ENCODE data around the gene LRRC37B.
"Not testable (repeated sequence)": the region's sequence is repeated elsewhere in the genome, so short reads cannot be mapped to it uniquely, and the experiment has no call there.

LRRC37B gene

DNA sequence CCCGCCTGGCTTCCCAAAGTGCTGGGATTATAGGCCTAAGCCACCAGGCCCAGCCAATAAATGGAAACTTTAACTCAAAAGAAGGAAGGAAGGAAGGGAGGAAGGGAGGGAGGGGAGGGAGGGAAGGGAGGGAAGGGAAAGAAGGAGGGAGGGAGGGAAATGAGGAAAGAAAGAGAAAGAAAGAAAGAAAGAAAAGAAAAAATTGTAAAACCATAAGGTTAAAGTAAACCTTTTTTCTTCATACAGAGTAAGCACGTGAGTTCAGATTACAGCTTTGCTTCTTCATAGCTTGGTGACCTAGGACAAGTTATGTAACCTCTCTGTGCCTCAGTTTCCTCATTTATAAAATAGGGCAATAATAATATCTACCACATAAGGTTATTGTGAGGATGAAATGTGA, 26.0 kb downstream of the LRRC37B start:
- no peak for DNase-seq (ENCODE audit: low read depth)
- TF ChIP-seq CTCF (IDR thresholded peaks at IDR 0.05; ENCODE audit: control insufficient read depth, extremely low read depth, insufficient read depth) = no peak
- H3K4me3 ChIP-seq (ENCODE audit: low read depth, low read length) = no peak overlapping the region

GRCh38 chr17:32033812-32034211, 26.6 kb downstream of the LRRC37B start:
- not testable (repeated sequence) for DNase-seq (ENCODE audit: low read depth); H3K4me3 ChIP-seq (ENCODE audit: low read depth, low read length)

DNA sequence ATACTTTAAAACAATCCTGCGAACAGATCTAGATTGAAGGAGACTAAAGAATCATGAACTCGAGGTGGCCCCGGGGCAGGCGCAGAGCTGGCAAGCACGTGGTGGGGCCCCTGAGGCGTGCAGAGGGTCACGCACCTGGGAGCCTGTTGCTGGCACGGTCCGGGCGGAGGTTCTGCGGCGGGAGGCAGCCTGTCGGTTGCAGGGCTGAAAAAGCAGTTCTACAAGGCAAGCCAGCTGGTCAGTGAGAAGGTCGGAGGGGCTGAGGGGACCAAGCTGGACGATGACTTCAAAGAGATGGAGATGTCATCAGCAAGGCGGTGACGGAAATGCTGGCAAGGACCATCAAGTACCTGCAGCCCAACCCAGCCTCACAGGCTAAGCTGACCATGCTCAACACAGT, 33.1 kb downstream of the LRRC37B start:
- DNase-seq (ENCODE audit: low read depth); H3K4me3 ChIP-seq (ENCODE audit: low read depth, low read length): not testable (repeated sequence)

DNA sequence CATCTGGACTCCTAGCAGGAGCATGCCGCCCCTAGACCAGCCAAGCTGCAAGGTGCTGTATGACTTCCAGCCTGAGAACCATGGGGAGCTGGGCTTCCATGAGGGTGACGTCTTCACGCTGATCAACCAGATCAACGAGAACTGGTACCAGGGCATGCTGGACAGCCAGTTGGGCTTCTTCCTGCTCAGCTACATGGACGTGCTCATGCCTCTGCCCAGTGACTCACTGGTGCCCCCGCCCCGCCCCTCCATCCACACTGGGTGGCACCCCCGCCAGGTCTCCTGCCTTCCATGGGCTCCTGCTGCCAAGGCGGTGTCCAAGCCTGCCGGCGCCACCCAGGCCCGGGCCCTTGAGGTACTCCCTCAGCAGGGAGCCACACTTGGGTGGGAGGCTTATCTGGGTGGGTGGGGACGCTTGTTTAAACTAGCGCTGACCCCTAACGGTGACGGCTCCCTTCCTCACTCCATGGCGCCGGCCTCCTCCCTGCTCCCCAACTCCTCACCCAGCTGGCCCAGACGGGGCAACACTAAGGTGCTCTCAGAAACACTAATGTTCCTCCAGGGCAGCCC, 34.2 kb downstream of the LRRC37B start:
- not testable (repeated sequence) for H3K4me3 ChIP-seq (ENCODE audit: low read depth, low read length); DNase-seq (ENCODE audit: low read depth)

GRCh38 chr17:32042266-32042665, 35.1 kb downstream of the LRRC37B start:
- H3K4me3 ChIP-seq (ENCODE audit: low read depth, low read length); DNase-seq (ENCODE audit: low read depth): not testable (repeated sequence)

DNA sequence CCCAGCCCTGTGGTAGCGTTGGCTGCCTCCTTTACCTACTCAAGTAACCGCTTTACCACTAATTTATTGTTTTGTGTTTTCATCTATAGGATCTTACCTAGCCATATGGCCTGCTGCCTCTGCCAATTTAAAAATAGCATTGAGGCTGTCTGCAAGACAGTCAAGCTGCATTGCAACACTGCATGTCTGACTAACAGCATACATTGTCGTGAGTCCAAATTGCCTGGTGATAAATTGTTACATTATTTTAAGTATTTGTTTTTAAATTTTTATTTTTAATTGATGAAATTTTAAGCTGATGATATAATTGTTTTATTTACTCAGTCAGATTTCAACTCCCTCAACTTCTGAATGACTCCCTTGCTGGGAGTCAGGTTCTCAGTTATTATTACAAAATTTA, 38.4 kb downstream of the LRRC37B start:
- not testable (repeated sequence) for H3K4me3 ChIP-seq (ENCODE audit: low read depth, low read length); DNase-seq (ENCODE audit: low read depth)

GRCh38 chr17:32047663-32048062, 40.5 kb downstream of the LRRC37B start:
- not testable (repeated sequence) for DNase-seq (ENCODE audit: low read depth); H3K4me3 ChIP-seq (ENCODE audit: low read depth, low read length)

DNA sequence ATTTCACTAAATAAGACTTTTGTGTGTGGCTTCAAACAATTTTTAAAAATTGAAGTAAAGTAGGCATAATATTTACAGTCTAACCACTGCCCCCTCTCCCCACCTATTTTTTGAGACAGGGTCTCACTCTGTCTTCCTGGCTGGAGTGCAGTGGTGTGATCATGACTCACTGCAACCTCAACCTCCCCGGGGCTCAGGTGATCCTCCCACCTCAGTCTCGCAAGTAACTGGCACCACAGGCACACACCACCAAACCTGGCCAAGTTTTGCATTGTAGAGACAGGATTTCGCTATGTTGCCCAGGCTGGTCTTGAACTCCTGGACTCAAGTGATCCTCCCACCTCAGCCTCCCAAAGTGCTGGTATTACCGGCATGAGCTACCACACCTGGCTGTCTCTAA, 47.8 kb downstream of the LRRC37B start:
- DNase-seq (ENCODE audit: low read depth) = not testable (repeated sequence)

DNA sequence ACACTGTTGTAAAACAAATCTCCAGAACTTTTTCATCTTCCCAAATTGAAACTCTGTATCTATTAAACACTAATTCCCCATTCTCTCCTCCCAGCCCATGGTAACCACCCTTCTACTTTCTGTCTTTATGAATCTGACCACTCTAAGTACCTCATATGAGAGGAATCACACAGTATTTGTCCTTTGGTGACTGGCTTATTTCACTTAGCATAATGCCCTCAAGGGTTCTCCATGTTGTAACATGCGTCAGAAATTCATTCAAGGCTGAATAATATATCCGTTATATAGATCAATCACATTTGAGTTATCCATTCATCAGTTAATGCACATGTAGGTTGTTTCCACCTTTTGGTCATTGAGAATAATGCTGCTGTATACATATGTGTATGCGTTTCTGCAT, 48.2 kb downstream of the LRRC37B start:
- DNase-seq (ENCODE audit: low read depth) = not testable (repeated sequence)

More for the DNA sequence above, 47.8 kb downstream of the LRRC37B start:
- H3K4me3 ChIP-seq (ENCODE audit: low read depth, low read length) = not testable (repeated sequence)

DNA sequence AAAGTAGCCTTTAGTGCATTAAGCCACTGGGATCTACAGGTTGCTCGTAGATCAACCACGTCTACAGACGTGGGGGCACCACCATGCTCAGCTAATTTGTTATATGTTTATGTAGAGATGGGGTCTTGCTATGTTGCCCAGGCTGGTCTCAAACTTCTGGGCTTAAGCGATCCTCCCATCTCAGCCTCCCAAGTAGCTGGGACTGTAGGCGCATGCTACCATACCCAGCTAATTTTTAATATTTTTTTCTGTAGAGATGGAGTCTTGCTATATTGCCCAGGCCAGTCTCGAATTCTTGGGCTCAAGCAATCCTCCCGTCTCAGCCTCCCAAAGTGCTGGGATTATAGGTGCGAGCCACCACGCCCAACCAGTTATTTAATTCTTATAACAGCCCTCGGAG, 49.3 kb downstream of the LRRC37B start:
- not testable (repeated sequence) for DNase-seq (ENCODE audit: low read depth); H3K4me3 ChIP-seq (ENCODE audit: low read depth, low read length)

More for the DNA sequence above, 48.2 kb downstream of the LRRC37B start:
- H3K4me3 ChIP-seq (ENCODE audit: low read depth, low read length) = not testable (repeated sequence)

DNA sequence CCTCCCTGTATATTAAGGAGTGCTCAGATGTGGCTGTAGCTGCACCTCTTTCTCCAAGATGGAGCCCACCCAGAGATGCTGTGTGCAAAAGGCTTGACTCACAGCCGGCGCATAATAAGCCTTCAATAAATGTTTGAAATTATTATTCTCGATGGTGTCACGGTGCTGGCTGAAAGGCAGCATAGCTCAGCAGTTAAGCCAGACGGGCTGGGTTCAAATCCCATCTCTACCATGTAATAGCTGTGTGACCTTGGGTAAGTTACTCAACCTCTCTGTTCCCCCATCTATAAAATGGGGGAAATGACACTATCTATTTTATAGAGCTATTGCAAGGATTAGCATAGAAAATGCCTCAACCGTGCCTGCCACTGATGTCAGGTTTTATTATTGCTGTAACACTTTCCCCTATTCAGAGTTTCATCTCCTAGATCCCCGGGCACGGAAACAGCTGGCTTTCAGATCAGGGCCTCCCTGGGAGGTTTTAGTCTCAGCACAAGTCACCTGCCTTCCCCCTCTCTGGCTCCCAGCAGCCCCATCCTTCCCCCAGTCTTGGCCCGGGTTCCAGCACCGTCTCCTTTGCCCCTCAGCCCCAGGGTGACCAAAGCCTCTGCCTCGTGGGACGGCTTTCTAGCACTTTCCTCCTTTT, 50.4 kb downstream of the LRRC37B start:
- not testable (repeated sequence) for H3K4me3 ChIP-seq (ENCODE audit: low read depth, low read length); DNase-seq (ENCODE audit: low read depth)

GRCh38 chr17:32060695-32061094, 53.5 kb downstream of the LRRC37B start:
- not testable (repeated sequence) for DNase-seq (ENCODE audit: low read depth); H3K4me3 ChIP-seq (ENCODE audit: low read depth, low read length)

GRCh38 chr17:32061840-32062239, 54.7 kb downstream of the LRRC37B start:
- not testable (repeated sequence) for H3K4me3 ChIP-seq (ENCODE audit: low read depth, low read length); DNase-seq (ENCODE audit: low read depth)

- H3K4me3 ChIP-seq (ENCODE audit: low read depth, low read length); DNase-seq (ENCODE audit: low read depth): not testable (repeated sequence)
These were observed 56.9 kb downstream of the LRRC37B start for GRCh38 chr17:32064091-32064490.

GRCh38 chr17:32066123-32066680, 59.0 kb downstream of the LRRC37B start:
- not testable (repeated sequence) for H3K4me3 ChIP-seq (ENCODE audit: low read depth, low read length); DNase-seq (ENCODE audit: low read depth)

DNA sequence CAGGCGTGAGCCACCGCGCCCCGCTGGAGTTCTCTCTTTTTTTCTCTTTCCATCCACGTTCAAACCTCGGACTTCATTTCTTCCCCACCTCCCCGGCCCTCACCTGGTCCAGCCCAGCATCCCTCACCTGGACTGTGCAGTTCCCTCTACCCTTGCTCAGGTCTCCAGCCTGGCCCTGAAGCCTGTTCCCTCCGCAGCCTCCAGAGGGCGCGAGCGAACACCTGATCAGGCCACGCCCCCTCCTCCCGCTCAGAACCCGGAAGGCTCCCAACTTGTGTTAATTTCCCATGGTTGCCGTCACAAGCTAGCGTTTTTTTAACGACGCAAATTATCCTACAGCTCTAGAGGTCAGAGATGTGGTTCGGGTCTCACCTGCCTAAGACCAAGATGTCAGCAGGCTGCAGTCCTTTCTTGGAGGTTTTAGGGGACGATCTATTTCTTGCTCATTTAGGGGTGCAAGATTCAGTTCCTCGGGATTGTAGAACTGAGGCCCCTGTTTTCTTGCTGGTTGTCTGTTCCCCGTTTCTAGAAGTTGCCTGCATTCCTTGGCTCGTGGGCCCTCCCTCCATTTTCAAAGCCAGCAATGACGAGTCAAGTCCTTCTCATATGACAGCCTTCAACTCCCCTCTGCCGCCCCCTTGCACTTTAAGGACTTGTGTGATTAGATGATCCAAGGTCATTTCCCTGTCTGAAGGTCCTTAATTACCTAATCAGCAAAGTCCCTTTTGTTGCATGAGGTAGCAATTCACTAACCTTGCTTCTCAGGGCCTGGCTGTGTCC, 59.9 kb downstream of the LRRC37B start:
- H3K4me3 ChIP-seq (ENCODE audit: low read depth, low read length); DNase-seq (ENCODE audit: low read depth): not testable (repeated sequence)

GRCh38 chr17:32069067-32069466, 61.9 kb downstream of the LRRC37B start:
- not testable (repeated sequence) for H3K4me3 ChIP-seq (ENCODE audit: low read depth, low read length); DNase-seq (ENCODE audit: low read depth)

- not testable (repeated sequence) for DNase-seq (ENCODE audit: low read depth); H3K4me3 ChIP-seq (ENCODE audit: low read depth, low read length)
These were observed 64.8 kb downstream of the LRRC37B start for GRCh38 chr17:32071961-32072360.

All from LNCaP clone FGC (cell line).